Activated effector memory CD4-positive, alpha-beta T cell treated with Interleukin-2 at 50 U/mL for 16 hours (primary cell): ENCODE data around the gene PAQR6.

Experiments used
- DNase-seq: peaks from one replicate; pipeline ENCODE4 v3.0.0-alpha.2; 2020

The PAQR6 gene

GRCh38 chr1:156262461-156263287, 14.8 kb upstream of the PAQR6 start:
- no peak for DNase-seq

- DNase-seq, result no peak
Observed at GRCh38 chr1:156260896-156261295, 13.0 kb upstream of the PAQR6 start.

- no peak for DNase-seq
Observed at GRCh38 chr1:156259805-156260204, 11.9 kb upstream of the PAQR6 start.

GRCh38 chr1:156258859-156259258, 11.0 kb upstream of the PAQR6 start:
- no peak for DNase-seq

GRCh38 chr1:156257711-156258110, 9.9 kb upstream of the PAQR6 start:
- no peak for DNase-seq

GRCh38 chr1:156253634-156254033, 5.8 kb upstream of the PAQR6 start:
- DNase-seq, result no peak

GRCh38 chr1:156251527-156251926, 3.7 kb upstream of the PAQR6 start:
- DNase-seq, result no peak

GRCh38 chr1:156249593-156249992, 1.7 kb upstream of the PAQR6 start:
- no peak for DNase-seq

- no peak for DNase-seq
Observed at GRCh38 chr1:156248323-156248683, 447 bp upstream of the PAQR6 start.

- no peak for DNase-seq
Observed at GRCh38 chr1:156246781-156247459, 936 bp downstream of the PAQR6 start.

GRCh38 chr1:156246241-156246780, 1.5 kb downstream of the PAQR6 start:
- no peak for DNase-seq

- peak; percentile 26 for DNase-seq
Observed at GRCh38 chr1:156245451-156246232, 2.2 kb downstream of the PAQR6 start.

GRCh38 chr1:156244712-156245111, 3.1 kb downstream of the PAQR6 start:
- no peak for DNase-seq

- no peak for DNase-seq
Observed at GRCh38 chr1:156244126-156244525, 3.7 kb downstream of the PAQR6 start.

GRCh38 chr1:156242738-156243137, 5.1 kb downstream of the PAQR6 start:
- DNase-seq, result no peak

- DNase-seq, result no peak
Observed at GRCh38 chr1:156241926-156242325, 5.9 kb downstream of the PAQR6 start, which contains the start of gene BGLAP. TSS of gene BGLAP (plus strand) at chr1:156242184. CDS start at chr1:156242232, 48 bp downstream.

GRCh38 chr1:156241311-156241811, 6.5 kb downstream of the PAQR6 start:
- no peak for DNase-seq

GRCh38 chr1:156238248-156238647, 9.6 kb downstream of the PAQR6 start:
- DNase-seq, result no peak

GRCh38 chr1:156236164-156236563, 11.7 kb downstream of the PAQR6 start:
- no peak for DNase-seq

GRCh38 chr1:156233426-156234127, 14.3 kb downstream of the PAQR6 start:
- no peak for DNase-seq

- no peak for DNase-seq
Observed at GRCh38 chr1:156232201-156232894, 15.5 kb downstream of the PAQR6 start.

- DNase-seq, result no peak
Observed at GRCh38 chr1:156230473-156230837, 17.4 kb downstream of the PAQR6 start.
